ENCODE measurements around the gene VPS8. TPM values are rescaled to one million over a fixed set of nuclear protein-coding genes. Genes with fewer than 3 reads are reported as not detected.

Gene VPS8
- total RNA-seq, 4 donors from 2014 or later = 23.7 to 61.8 (median 37.1) TPM

DNA sequence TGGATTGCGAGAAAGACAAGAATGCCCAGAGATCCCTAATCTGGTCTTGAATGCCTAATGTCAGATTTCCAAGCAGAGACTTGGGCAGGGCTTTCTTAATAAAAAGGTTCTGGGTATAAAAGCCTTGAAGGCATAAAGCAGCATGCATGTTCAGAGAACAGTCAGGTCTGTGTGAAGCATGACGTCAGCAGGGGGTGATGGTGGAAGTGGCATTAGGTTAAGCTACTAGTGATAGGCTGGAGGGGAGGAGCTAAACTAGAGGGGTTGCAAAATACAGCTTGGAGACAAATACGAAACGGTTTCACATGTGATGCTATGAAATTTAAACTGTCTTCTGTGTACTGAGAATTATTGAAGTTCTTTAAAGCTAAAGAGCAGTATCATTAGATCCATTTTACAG, 125.6 kb downstream of the VPS8 start:
- TF ChIP-seq CTCF (IDR thresholded peaks at IDR 0.05) (no peak), POLR2A (IDR thresholded peaks at IDR 0.05) (no peak)
- DNase-seq = no peak
- H3K9me3 ChIP-seq = no peaks in the 10 kb centered on the region
- WGBS, 2 donors = 86 to 88% methylated on average over 4 of the region's 4 CpGs
- H3K27ac ChIP-seq = no peak overlapping the region
- peaks cover 0 to 66% (median 0%) of the 10 kb centered on the region in 3 donors for H3K36me3 ChIP-seq
- intact Hi-C loops (cut with DNase I) = no loop called here
- H3K4me1 ChIP-seq = no peaks in the 10 kb centered on the region
- H3K27me3 ChIP-seq = no peaks in the 10 kb centered on the region
- no peak overlapping the region for H3K4me3 ChIP-seq

DNA sequence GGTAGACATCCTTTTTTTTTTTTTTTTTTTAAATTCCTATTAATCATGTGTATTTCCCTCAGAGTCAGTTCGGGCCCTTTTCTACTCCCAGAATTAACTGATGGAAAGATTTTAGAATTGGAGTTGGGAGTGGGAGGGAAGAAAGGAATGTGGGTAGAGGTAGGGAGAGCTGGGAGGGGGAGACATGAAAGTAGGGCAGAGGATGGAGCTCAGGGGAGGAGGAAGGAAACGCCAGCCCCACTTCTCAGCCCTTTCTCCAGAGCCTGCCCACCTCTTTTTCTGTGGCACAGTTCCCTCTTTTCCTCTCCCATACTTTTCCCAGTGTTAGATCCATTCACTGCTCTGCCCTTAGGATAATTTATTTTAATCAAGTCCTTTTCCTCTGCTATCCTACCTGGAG, 129.4 kb downstream of the VPS8 start:
- Histone ChIP-seq H3K27ac (no peak overlapping the region), H3K4me3 (no peak overlapping the region), H3K36me3 (peaks cover 0 to 88% (median 0%) of the 10 kb centered on the region in 3 donors), H3K4me1 (no peaks in the 10 kb centered on the region), H3K9me3 (no peaks in the 10 kb centered on the region), H3K27me3 (no peaks in the 10 kb centered on the region)
- TF ChIP-seq CTCF (IDR thresholded peaks at IDR 0.05) (no peak), POLR2A (IDR thresholded peaks at IDR 0.05) (no peak)
- 74 to 90% methylated on average over 2 of the region's 2 CpGs for WGBS, 2 donors
- DNase-seq = no peak
- intact Hi-C loops (cut with DNase I) = no loop called here

- intact Hi-C loops (cut with DNase I) = no loop called here
- Histone ChIP-seq H3K4me3 (no peak overlapping the region), H3K4me1 (no peaks in the 10 kb centered on the region), H3K36me3 (peaks cover 0 to 77% (median 0%) of the 10 kb centered on the region in 3 donors), H3K9me3 (no peaks in the 10 kb centered on the region), H3K27ac (no peak overlapping the region), H3K27me3 (no peaks in the 10 kb centered on the region)
- no peak for DNase-seq
- TF ChIP-seq CTCF (IDR thresholded peaks at IDR 0.05) = no peak
- no peak for TF ChIP-seq POLR2A (IDR thresholded peaks at IDR 0.05)
- WGBS, 2 donors = 73 to 91% methylated on average over 3 of the region's 3 CpGs
Measured at GRCh38 chr3:184942735-184943134, 130.8 kb downstream of the VPS8 start.

GRCh38 chr3:184944241-184944640, 132.3 kb downstream of the VPS8 start:
- TF ChIP-seq POLR2A (IDR thresholded peaks at IDR 0.05) (no peak), CTCF (IDR thresholded peaks at IDR 0.05) (no peak)
- H3K27me3 ChIP-seq = no peaks in the 10 kb centered on the region
- H3K36me3 ChIP-seq = peaks cover 0 to 74% (median 0%) of the 10 kb centered on the region in 3 donors
- WGBS, 2 donors = 74 to 92% methylated on average over 3 of the region's 3 CpGs
- H3K4me3 ChIP-seq = no peak overlapping the region
- intact Hi-C loops (cut with DNase I) = no loop called here
- no peaks in the 10 kb centered on the region for H3K9me3 ChIP-seq
- no peak overlapping the region for H3K27ac ChIP-seq
- no peaks in the 10 kb centered on the region for H3K4me1 ChIP-seq
- no peak for DNase-seq

- Histone ChIP-seq H3K9me3 (no peaks in the 10 kb centered on the region), H3K27ac (no peak overlapping the region), H3K36me3 (peaks cover 0 to 65% (median 0%) of the 10 kb centered on the region in 3 donors), H3K4me1 (no peaks in the 10 kb centered on the region), H3K27me3 (no peaks in the 10 kb centered on the region), H3K4me3 (no peak overlapping the region)
- TF ChIP-seq CTCF (IDR thresholded peaks at IDR 0.05) (no peak), POLR2A (IDR thresholded peaks at IDR 0.05) (no peak)
- 94% methylated on average over 7 of the region's 7 CpGs for WGBS, 2 donors
- DNase-seq = no peak
- intact Hi-C loops (cut with DNase I) = no loop called here
Measured at GRCh38 chr3:184945886-184946625, 134.1 kb downstream of the VPS8 start.

Data from esophagus squamous epithelium (tissue), 5 donors.